Anterior cingulate cortex (tissue), 58 donors: ENCODE measurements around the gene PHKG1.
"Not testable (repeated sequence)": the region's sequence is repeated elsewhere in the genome, so short reads cannot be mapped to it uniquely, and the experiment has no call there.

ENCODE experiments used
- DNase-seq, 58 donors: peaks; one replicate each; lab custom pipeline; 2025; lab: John Stamatoyannopoulos, UW

The PHKG1 gene

GRCh38 chr7:56086761-56087160 lies 6.0 kb downstream of the PHKG1 start:
- DNase-seq, result no peak

- peak in 48 of 58 donors; percentile 3 to 80 (median 44) for DNase-seq
Observed at GRCh38 chr7:56083150-56083785, 9.5 kb downstream of the PHKG1 start.

- no peak for DNase-seq
Observed at GRCh38 chr7:56081626-56082340, 11.0 kb downstream of the PHKG1 start.

GRCh38 chr7:56080726-56081435 lies 11.9 kb downstream of the PHKG1 start:
- not testable (repeated sequence) for DNase-seq

- DNase-seq, result peak in 57 of 58 donors; percentile 14 to 88 (median 74)
Observed at GRCh38 chr7:56079450-56080185, 13.1 kb downstream of the PHKG1 start.

- DNase-seq, result no peak
Observed at GRCh38 chr7:56078196-56078595, 14.6 kb downstream of the PHKG1 start.

- no peak for DNase-seq
Observed at GRCh38 chr7:56077681-56078080, 15.1 kb downstream of the PHKG1 start.

- DNase-seq, result peak in 55 of 58 donors; percentile 24 to 82 (median 58)
Observed at GRCh38 chr7:56074371-56074791, 18.4 kb downstream of the PHKG1 start.

- not testable (repeated sequence) for DNase-seq
Observed at GRCh38 chr7:56066376-56066775, 26.4 kb downstream of the PHKG1 start.

GRCh38 chr7:56063882-56064625 lies 28.7 kb downstream of the PHKG1 start, which contains the start of gene SUMF2:
Gene SUMF2, plus strand, starts transcription at chr7:56064286. Its CDS starts 26 bp downstream, at chr7:56064312.
- DNase-seq, result peak; percentile 21 to 93 (median 86)

GRCh38 chr7:56063500-56063881 lies 29.3 kb downstream of the PHKG1 start:
- DNase-seq, result no peak

GRCh38 chr7:56062382-56062781 lies 30.4 kb downstream of the PHKG1 start:
- no peak for DNase-seq

- DNase-seq, result no peak
Observed at GRCh38 chr7:56053993-56054392, 38.8 kb downstream of the PHKG1 start.

- no peak for DNase-seq
Observed at GRCh38 chr7:56053379-56053778, 39.4 kb downstream of the PHKG1 start.

GRCh38 chr7:56051339-56052191 lies 41.2 kb downstream of the PHKG1 start, which contains the start of the genes CCT6A and PSPH:
Gene CCT6A, plus strand, starts transcription at chr7:56051765. Its CDS starts 84 bp downstream, at chr7:56051849.
Gene PSPH, minus strand, starts transcription at chr7:56051444. Its CDS starts 30,232 bp downstream, at chr7:56021212.
- DNase-seq, result peak; percentile 91 to 99 (median 97)

- DNase-seq, result peak in 1 of 58 donors; percentile 53
Observed at GRCh38 chr7:56051053-56051338, 41.8 kb downstream of the PHKG1 start.

- peak in 1 of 58 donors; percentile 8 for DNase-seq
Observed at GRCh38 chr7:56048763-56049162, 44.0 kb downstream of the PHKG1 start.

- DNase-seq, result no peak
Observed at GRCh38 chr7:56048245-56048644, 44.5 kb downstream of the PHKG1 start.
